Parathyroid adenoma (tissue), 2 donors: ENCODE results near the gene ADISSP.

Experiments
- H2AFZ ChIP-seq: fragments of 300-600 bp; sonication (generic); one replicate; pipeline ENCODE4 v1.7.0; 2017; ENCODE audit warnings: antibody characterized with exemption, mild to moderate bottlenecking
- H3K27ac ChIP-seq: fragments of 300-600 bp; sonication (generic); one replicate; pipeline ENCODE4 v1.7.0; 2017
- H3K27me3 ChIP-seq: fragments of 300-600 bp; sonication (generic); one replicate; pipeline ENCODE4 v1.7.0; 2017; ENCODE audit warnings: low read length; ENCODE audit not compliant: control insufficient read depth, insufficient read depth
- H3K36me3 ChIP-seq: fragments of 300-600 bp; sonication (generic); one replicate; pipeline ENCODE4 v1.7.0; 2017; ENCODE audit warnings: low read length; ENCODE audit not compliant: control insufficient read depth, insufficient read depth
- H3K4me1 ChIP-seq: fragments of 300-600 bp; sonication (generic); one replicate; pipeline ENCODE4 v1.7.0; 2017; ENCODE audit warnings: control low read depth
- H3K4me2 ChIP-seq: fragments of 300-600 bp; sonication (generic); one replicate; pipeline ENCODE4 v1.7.0; 2017; ENCODE audit warnings: low read length
- H3K4me3 ChIP-seq: fragments of 300-600 bp; sonication (generic); one replicate; pipeline ENCODE4 v1.7.0; 2017; ENCODE audit warnings: low read depth, low read length
- H3K79me2 ChIP-seq: fragments of 300-600 bp; sonication (generic); one replicate; pipeline ENCODE4 v1.7.0; 2017; ENCODE audit warnings: control low read depth
- H3K9ac ChIP-seq: fragments of 300-600 bp; sonication (generic); one replicate; pipeline ENCODE4 v1.7.0; 2017; ENCODE audit warnings: mild to moderate bottlenecking
- H3K9me3 ChIP-seq: fragments of 300-600 bp; sonication (generic); one replicate; pipeline ENCODE4 v1.7.0; 2017; ENCODE audit warnings: low read length; ENCODE audit not compliant: control insufficient read depth
- TF ChIP-seq, protein P1 (sequence below): fragments of 300-600 bp; sonication (generic); IDR thresholded peaks from one replicate; pipeline ENCODE4 v1.7.0; 2017; ENCODE audit warnings: antibody characterized with exemption, mild to moderate bottlenecking
- donor health status: primary hyperparathyroidism.

The ADISSP gene

DNA sequence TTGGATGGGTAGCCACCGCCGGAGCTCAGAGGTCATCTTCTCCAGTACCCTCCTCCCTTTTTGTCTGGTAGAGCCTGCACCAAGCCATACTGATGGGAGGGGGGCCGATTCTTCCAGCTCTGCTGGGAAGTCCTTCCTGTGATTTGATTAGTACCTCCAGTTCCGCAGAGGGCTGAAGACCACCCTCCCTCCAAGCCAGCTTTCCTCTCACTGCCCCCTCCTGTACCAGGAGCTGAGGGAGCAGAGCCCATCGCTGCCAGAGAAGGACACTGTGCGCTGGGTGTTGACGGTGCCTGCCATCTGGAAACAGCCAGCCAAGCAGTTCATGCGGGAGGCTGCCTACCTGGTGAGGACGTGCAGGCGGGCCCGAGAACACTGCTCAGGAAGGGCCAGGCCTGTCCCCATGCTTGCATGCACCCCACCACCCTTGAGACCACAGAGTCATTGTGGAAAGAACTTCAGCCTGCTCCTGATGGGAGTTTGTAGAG is 21.8 kb downstream of the ADISSP start:
- peaks cover 5% of the 10 kb centered on the region for H3K27me3 ChIP-seq
- H3K36me3 ChIP-seq: no peaks in the 10 kb centered on the region

DNA sequence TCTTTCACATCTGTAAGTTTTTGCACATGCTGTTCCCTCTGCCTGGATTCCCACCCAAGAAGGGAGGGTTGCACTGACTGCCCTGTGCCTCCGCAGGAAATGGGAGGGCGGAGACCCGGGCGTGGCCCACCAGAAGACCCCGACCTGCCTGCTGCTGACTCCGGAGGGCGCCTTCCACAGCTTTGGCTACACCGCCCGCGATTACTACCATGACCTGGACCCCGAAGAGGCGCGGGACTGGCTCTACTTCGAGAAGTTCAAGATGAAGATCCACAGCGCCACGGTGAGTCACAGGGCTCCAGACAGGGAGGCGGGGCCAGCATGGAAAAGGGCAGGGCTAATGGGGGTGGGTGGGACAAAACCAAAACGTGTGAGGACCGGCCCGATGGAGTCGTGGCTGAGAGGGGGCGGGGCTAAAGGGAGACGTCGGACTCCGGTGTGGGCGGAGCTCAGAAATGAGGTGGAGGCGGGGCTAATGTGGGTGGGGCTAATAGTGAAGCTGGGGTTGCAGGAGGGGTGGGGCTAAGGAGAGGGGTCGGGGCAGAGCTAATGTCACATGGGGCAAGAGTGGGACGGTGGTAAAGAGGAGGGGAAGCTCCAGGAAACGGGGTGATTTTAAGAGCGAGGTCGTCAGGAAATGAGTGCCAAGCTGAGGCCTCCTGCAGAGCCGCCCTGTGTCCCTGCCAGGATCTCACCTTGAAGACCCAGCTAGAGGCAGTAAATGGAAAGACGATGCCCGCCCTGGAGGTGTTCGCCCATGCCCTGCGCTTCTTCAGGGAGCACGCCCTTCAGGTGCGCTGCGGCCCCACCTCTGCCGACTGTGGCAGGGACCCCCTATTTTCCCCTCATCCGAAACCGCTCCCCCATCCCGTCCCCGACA is 22.5 kb downstream of the ADISSP start:
- H3K36me3 ChIP-seq: no peaks in the 10 kb centered on the region
- no peaks in the 10 kb centered on the region for H3K79me2 ChIP-seq
- TF ChIP-seq, protein P1, sequence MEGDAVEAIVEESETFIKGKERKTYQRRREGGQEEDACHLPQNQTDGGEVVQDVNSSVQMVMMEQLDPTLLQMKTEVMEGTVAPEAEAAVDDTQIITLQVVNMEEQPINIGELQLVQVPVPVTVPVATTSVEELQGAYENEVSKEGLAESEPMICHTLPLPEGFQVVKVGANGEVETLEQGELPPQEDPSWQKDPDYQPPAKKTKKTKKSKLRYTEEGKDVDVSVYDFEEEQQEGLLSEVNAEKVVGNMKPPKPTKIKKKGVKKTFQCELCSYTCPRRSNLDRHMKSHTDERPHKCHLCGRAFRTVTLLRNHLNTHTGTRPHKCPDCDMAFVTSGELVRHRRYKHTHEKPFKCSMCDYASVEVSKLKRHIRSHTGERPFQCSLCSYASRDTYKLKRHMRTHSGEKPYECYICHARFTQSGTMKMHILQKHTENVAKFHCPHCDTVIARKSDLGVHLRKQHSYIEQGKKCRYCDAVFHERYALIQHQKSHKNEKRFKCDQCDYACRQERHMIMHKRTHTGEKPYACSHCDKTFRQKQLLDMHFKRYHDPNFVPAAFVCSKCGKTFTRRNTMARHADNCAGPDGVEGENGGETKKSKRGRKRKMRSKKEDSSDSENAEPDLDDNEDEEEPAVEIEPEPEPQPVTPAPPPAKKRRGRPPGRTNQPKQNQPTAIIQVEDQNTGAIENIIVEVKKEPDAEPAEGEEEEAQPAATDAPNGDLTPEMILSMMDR: no peak
- H3K27ac ChIP-seq: peak overlapping the region; percentile 74
- peaks cover 20% of the 10 kb centered on the region for H3K4me1 ChIP-seq
- H2AFZ ChIP-seq: peak overlapping the region; percentile 86
- H3K27me3 ChIP-seq: peaks cover 1% of the 10 kb centered on the region
- no peak overlapping the region for H3K4me3 ChIP-seq
- no peak overlapping the region for H3K4me2 ChIP-seq
- no peak overlapping the region for H3K9ac ChIP-seq
- H3K9me3 ChIP-seq: no peaks in the 10 kb centered on the region

More for the DNA sequence above, 21.8 kb downstream of the ADISSP start:
- TF ChIP-seq, protein P1: no peak
- H3K79me2 ChIP-seq: no peaks in the 10 kb centered on the region
- H2AFZ ChIP-seq: peak overlapping the region; percentile 86
- no peaks in the 10 kb centered on the region for H3K9me3 ChIP-seq
- H3K9ac ChIP-seq: no peak overlapping the region
- H3K4me3 ChIP-seq: no peak overlapping the region
- H3K27ac ChIP-seq: peak overlapping the region; percentile 74
- peaks cover 13% of the 10 kb centered on the region for H3K4me1 ChIP-seq
- no peak overlapping the region for H3K4me2 ChIP-seq

DNA sequence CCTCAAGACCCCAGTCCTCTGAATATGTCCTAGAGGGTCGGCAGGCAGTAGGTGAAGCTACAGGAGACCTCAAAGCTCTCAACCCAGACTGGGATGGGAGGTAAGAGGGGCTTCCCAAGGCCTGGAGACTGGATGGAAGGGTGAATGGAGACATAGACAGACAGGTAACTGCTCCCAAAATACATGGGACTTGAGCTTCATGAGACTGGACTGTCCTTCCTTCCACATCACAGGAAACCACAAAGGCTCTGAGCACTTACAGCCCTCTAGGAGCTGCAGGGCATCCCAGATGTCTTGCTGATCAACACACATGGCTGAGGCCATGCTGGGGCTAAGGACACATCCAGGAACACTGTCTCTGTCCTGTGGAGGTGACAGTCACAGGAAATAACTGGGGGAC is 23.5 kb downstream of the ADISSP start:
- H3K27ac ChIP-seq: peak overlapping the region; percentile 62
- H3K79me2 ChIP-seq: no peaks in the 10 kb centered on the region
- peak overlapping the region; percentile 86 for H2AFZ ChIP-seq
- no peak overlapping the region for H3K4me2 ChIP-seq
- peaks cover 27% of the 10 kb centered on the region for H3K4me1 ChIP-seq
- H3K9me3 ChIP-seq: no peaks in the 10 kb centered on the region
- H3K9ac ChIP-seq: no peak overlapping the region
- H3K4me3 ChIP-seq: no peak overlapping the region
- no peaks in the 10 kb centered on the region for H3K36me3 ChIP-seq
- TF ChIP-seq, protein P1: no peak
- H3K27me3 ChIP-seq: no peaks in the 10 kb centered on the region

DNA sequence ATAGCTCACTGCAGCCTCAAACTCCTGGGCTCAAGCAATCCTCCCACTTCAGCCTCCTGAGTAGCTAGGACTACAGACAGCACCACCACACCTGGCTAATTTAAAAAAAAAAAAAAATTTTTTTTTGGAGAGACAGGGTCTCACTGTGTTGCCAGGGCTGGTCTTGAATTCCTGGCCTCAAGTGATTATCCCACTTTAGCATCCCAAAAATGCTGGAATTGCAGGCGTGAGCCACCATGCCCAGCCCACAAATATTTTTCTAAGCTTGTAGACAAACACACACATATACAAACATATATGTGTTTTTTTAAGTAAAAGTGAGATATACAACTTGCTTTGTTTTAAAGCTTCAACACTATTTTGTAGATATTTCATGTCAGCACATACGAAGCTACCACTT is 24.3 kb downstream of the ADISSP start:
- Histone ChIP-seq H3K4me1 (peaks cover 34% of the 10 kb centered on the region), H3K9ac (no peak overlapping the region), H3K36me3 (no peaks in the 10 kb centered on the region), H2AFZ (no peak overlapping the region), H3K27ac (no peak overlapping the region), H3K27me3 (no peaks in the 10 kb centered on the region), H3K4me2 (no peak overlapping the region), H3K9me3 (no peaks in the 10 kb centered on the region), H3K4me3 (no peak overlapping the region), H3K79me2 (no peaks in the 10 kb centered on the region)
- TF ChIP-seq, protein P1: no peak
